ENCODE measurements around the gene RBFOX2.
A peak's percentile ranks its signal among the peaks of the same experiment; 100 is the strongest.

The RBFOX2 gene

GRCh38 chr22:35775339-35775738 lies 253.3 kb downstream of the RBFOX2 start:
- Histone ChIP-seq H3K9ac (ENCODE audit: low read length) (no peak overlapping the region), H2AFZ (ENCODE audit: low read depth, low read length) (no peak overlapping the region), H3K27ac (ENCODE audit: low read length) (no peak overlapping the region), H3K79me2 (ENCODE audit: low read length) (no peaks in the 10 kb centered on the region), H3K36me3 (replicated peaks; ENCODE audit: low read depth, low read length) (no peaks in the 10 kb centered on the region), H3K4me1 (ENCODE audit: low read length) (no peaks in the 10 kb centered on the region), H3K9me3 (ENCODE audit: insufficient read depth, low read length) (no peaks in the 10 kb centered on the region), H3K4me2 (ENCODE audit: low read length) (no peak overlapping the region), H3K4me3 (ENCODE audit: low read length) (no peak overlapping the region), H3K27me3 (ENCODE audit: low read depth, low read length) (peaks cover 61% of the 10 kb centered on the region), H4K20me1 (ENCODE audit: insufficient read depth, low read length) (no peaks in the 10 kb centered on the region)
- TF ChIP-seq CTCF (IDR thresholded peaks at IDR 0.05; ENCODE audit: low read depth, low read length) = no peak
- no peak for TF ChIP-seq EZH2phosphoT487 (IDR thresholded peaks at IDR 0.05; ENCODE audit: low read depth)

GRCh38 chr22:35769974-35770373 lies 258.6 kb downstream of the RBFOX2 start:
- no peak for TF ChIP-seq CTCF (IDR thresholded peaks at IDR 0.05; ENCODE audit: low read depth, low read length)
- no peak for TF ChIP-seq EZH2phosphoT487 (IDR thresholded peaks at IDR 0.05; ENCODE audit: low read depth)
- Histone ChIP-seq H3K4me3 (ENCODE audit: low read length) (no peak overlapping the region), H3K79me2 (ENCODE audit: low read length) (no peaks in the 10 kb centered on the region), H3K27me3 (ENCODE audit: low read depth, low read length) (peaks cover 43% of the 10 kb centered on the region), H3K4me1 (ENCODE audit: low read length) (no peaks in the 10 kb centered on the region), H2AFZ (ENCODE audit: low read depth, low read length) (no peak overlapping the region), H3K9me3 (ENCODE audit: insufficient read depth, low read length) (no peaks in the 10 kb centered on the region), H3K4me2 (ENCODE audit: low read length) (no peak overlapping the region), H3K9ac (ENCODE audit: low read length) (no peak overlapping the region), H4K20me1 (ENCODE audit: insufficient read depth, low read length) (no peaks in the 10 kb centered on the region), H3K27ac (ENCODE audit: low read length) (no peak overlapping the region), H3K36me3 (replicated peaks; ENCODE audit: low read depth, low read length) (no peaks in the 10 kb centered on the region)

DNA sequence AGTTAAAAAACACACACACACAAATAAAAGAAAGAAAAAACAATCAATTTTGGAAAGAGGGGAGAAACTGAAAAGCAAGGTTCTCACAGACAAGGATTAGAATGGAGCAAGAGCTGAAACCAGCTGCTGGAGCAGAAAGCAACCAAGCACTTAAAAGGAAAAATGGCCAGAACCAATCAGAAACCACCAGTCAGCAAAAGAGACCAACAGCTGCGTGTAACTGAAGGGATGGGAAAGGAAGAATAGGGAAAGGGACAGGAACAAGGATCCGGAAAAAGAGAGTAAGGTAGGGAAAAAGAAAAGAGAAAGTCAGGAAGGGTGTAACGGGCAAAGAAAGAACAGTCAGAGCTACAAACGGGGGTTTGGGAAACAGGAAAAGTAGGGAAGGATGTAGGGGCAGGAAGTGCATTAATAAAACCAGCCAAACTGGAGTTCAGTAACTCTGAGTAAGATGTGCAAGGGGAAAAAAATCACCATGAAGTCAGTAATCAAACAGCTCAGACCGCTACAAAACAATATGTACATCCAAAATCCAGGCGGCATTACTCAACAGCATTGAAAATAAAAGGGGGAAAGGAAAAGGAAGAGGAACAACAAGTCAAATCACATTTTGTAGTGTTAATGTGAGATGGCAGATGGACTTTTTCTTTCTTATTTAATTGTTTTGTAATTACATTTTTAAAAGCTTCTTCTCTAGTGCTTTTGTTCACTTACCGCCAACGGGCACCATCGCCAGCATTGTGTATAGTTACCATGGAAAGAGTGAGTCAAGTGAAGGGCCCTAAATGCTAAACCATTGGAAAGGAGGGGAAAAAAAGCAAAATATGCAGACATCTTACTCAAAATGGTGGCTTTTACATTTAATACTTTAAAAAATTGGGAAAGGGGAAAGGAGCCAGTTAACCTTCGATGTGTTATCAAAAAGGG lies 261.7 kb downstream of the RBFOX2 start:
- H4K20me1 ChIP-seq (ENCODE audit: insufficient read depth, low read length) = no peaks in the 10 kb centered on the region
- H3K9ac ChIP-seq (ENCODE audit: low read length) = no peak overlapping the region
- no peak overlapping the region for H3K4me2 ChIP-seq (ENCODE audit: low read length)
- no peaks in the 10 kb centered on the region for H3K36me3 ChIP-seq (replicated peaks; ENCODE audit: low read depth, low read length)
- H3K4me1 ChIP-seq (ENCODE audit: low read length) = no peaks in the 10 kb centered on the region
- H3K9me3 ChIP-seq (ENCODE audit: insufficient read depth, low read length) = no peaks in the 10 kb centered on the region
- TF ChIP-seq CTCF (IDR thresholded peaks at IDR 0.05; ENCODE audit: low read depth, low read length) (no peak), EZH2phosphoT487 (IDR thresholded peaks at IDR 0.05; ENCODE audit: low read depth) (no peak)
- no peak overlapping the region for H3K4me3 ChIP-seq (ENCODE audit: low read length)
- H3K27me3 ChIP-seq (ENCODE audit: low read depth, low read length) = peaks cover 36% of the 10 kb centered on the region
- no peaks in the 10 kb centered on the region for H3K79me2 ChIP-seq (ENCODE audit: low read length)
- H3K27ac ChIP-seq (ENCODE audit: low read length) = no peak overlapping the region
- H2AFZ ChIP-seq (ENCODE audit: low read depth, low read length) = no peak overlapping the region

- no peak overlapping the region for H3K4me3 ChIP-seq (ENCODE audit: low read length)
- H2AFZ ChIP-seq (ENCODE audit: low read depth, low read length) = no peak overlapping the region
- H3K27ac ChIP-seq (ENCODE audit: low read length) = no peak overlapping the region
- no peaks in the 10 kb centered on the region for H4K20me1 ChIP-seq (ENCODE audit: insufficient read depth, low read length)
- peak; percentile 37 for TF ChIP-seq CTCF (IDR thresholded peaks at IDR 0.05; ENCODE audit: low read depth, low read length)
- TF ChIP-seq EZH2phosphoT487 (IDR thresholded peaks at IDR 0.05; ENCODE audit: low read depth) = no peak
- no peaks in the 10 kb centered on the region for H3K36me3 ChIP-seq (replicated peaks; ENCODE audit: low read depth, low read length)
- H3K9ac ChIP-seq (ENCODE audit: low read length) = no peak overlapping the region
- H3K27me3 ChIP-seq (ENCODE audit: low read depth, low read length) = peaks cover 52% of the 10 kb centered on the region
- no peaks in the 10 kb centered on the region for H3K9me3 ChIP-seq (ENCODE audit: insufficient read depth, low read length)
- no peak overlapping the region for H3K4me2 ChIP-seq (ENCODE audit: low read length)
- H3K79me2 ChIP-seq (ENCODE audit: low read length) = no peaks in the 10 kb centered on the region
- H3K4me1 ChIP-seq (ENCODE audit: low read length) = no peaks in the 10 kb centered on the region
Measured at GRCh38 chr22:35761037-35761436, 267.6 kb downstream of the RBFOX2 start.

All from OCI-LY3 (cell line).